ENCODE measurements around the gene GALNT18.

The GALNT18 gene

GRCh38 chr11:11657218-11657955, 35.6 kb upstream of the GALNT18 start:
- no peaks in the 10 kb centered on the region for H3K27me3 ChIP-seq (ENCODE audit: control insufficient read depth in 3 of 3, insufficient read depth in 3 of 3, low read depth in 1 of 3, low read length in 3 of 3)

GRCh38 chr11:11641581-11641980, 19.8 kb upstream of the GALNT18 start:
- H3K27me3 ChIP-seq (ENCODE audit: control insufficient read depth in 3 of 3, insufficient read depth in 3 of 3, low read depth in 1 of 3, low read length in 3 of 3), result peaks cover 0 to 2% (median 0%) of the 10 kb centered on the region in 3 experiments
- peaks cover 0 to 3% of the 10 kb centered on the region in 2 donors for H3K4me1 ChIP-seq (ENCODE audit: control insufficient read depth in 2 of 2, insufficient read depth in 1 of 2, low read depth in 1 of 2, low read length in 2 of 2)
- no peak overlapping the region for H3K14ac ChIP-seq (ENCODE audit: low read length)
- no peak overlapping the region for H2BK15ac ChIP-seq (ENCODE audit: low read length)
- no peak overlapping the region for H3K27ac ChIP-seq (replicated peaks; ENCODE audit: low read length)
- no peak overlapping the region for H3K4me3 ChIP-seq (ENCODE audit: low read length in 2 of 2)
- H3K4ac ChIP-seq (ENCODE audit: low read length), result no peak overlapping the region
- DNase-seq (ENCODE audit: low spot score), result no peak
- no peak overlapping the region for H3K9ac ChIP-seq (ENCODE audit: low read depth, low read length, poor library complexity)
- no CpG with 5 or more reads among the region's 1 CpG for WGBS, 2 donors (ENCODE audit: extremely low coverage in 2 of 2, insufficient read length in 2 of 2, insufficient replicate concordance in 1 of 2)
- H3K79me1 ChIP-seq (ENCODE audit: low read depth, low read length), result no peaks in the 10 kb centered on the region
- H3K4me2 ChIP-seq (ENCODE audit: insufficient read depth, low read length, poor library complexity, severe bottlenecking), result no peak overlapping the region
- H2AK5ac ChIP-seq (ENCODE audit: low read depth, low read length), result no peak overlapping the region
- no peaks in the 10 kb centered on the region for H3K9me3 ChIP-seq (replicated peaks in 1 of 2; ENCODE audit: control insufficient read depth in 2 of 2, insufficient read depth in 1 of 2, low read depth in 1 of 2, low read length in 2 of 2)
- H2BK120ac ChIP-seq (ENCODE audit: low read depth, low read length), result no peak overlapping the region
- H3K23ac ChIP-seq (ENCODE audit: low read depth, low read length, poor library complexity), result no peak overlapping the region
- H2BK5ac ChIP-seq (ENCODE audit: low read length), result no peak overlapping the region
- H4K91ac ChIP-seq (ENCODE audit: low read depth, low read length, poor library complexity), result no peak overlapping the region
- H3K36me3 ChIP-seq (replicated peaks in 1 of 2; ENCODE audit: control insufficient read depth in 2 of 2, insufficient read depth in 2 of 2, low read length in 2 of 2), result no peaks in the 10 kb centered on the region
- no peak overlapping the region for H4K8ac ChIP-seq (ENCODE audit: low read depth, low read length)
- H2AFZ ChIP-seq (ENCODE audit: low read length), result no peak overlapping the region
- no peak overlapping the region for H2BK12ac ChIP-seq (ENCODE audit: low read length)
- H3K18ac ChIP-seq (ENCODE audit: low read length), result no peak overlapping the region

More at GRCh38 chr11:11657218-11657955, 35.6 kb upstream of the GALNT18 start:
- Histone ChIP-seq H3K79me1 (ENCODE audit: low read depth, low read length) (no peaks in the 10 kb centered on the region), H3K36me3 (replicated peaks in 1 of 2; ENCODE audit: control insufficient read depth in 2 of 2, insufficient read depth in 2 of 2, low read length in 2 of 2) (no peaks in the 10 kb centered on the region), H3K18ac (ENCODE audit: low read length) (no peak overlapping the region), H2BK15ac (ENCODE audit: low read length) (no peak overlapping the region), H3K4ac (ENCODE audit: low read length) (no peak overlapping the region), H4K91ac (ENCODE audit: low read depth, low read length, poor library complexity) (no peak overlapping the region), H2AK5ac (ENCODE audit: low read depth, low read length) (no peak overlapping the region), H3K27ac (replicated peaks; ENCODE audit: low read length) (no peak overlapping the region), H2BK120ac (ENCODE audit: low read depth, low read length) (no peak overlapping the region), H2BK12ac (ENCODE audit: low read length) (no peak overlapping the region), H4K8ac (ENCODE audit: low read depth, low read length) (no peak overlapping the region), H3K9me3 (replicated peaks in 1 of 2; ENCODE audit: control insufficient read depth in 2 of 2, insufficient read depth in 1 of 2, low read depth in 1 of 2, low read length in 2 of 2) (no peaks in the 10 kb centered on the region), H3K4me3 (ENCODE audit: low read length in 2 of 2) (no peak overlapping the region), H2AFZ (ENCODE audit: low read length) (no peak overlapping the region), H3K9ac (ENCODE audit: low read depth, low read length, poor library complexity) (no peak overlapping the region), H2BK5ac (ENCODE audit: low read length) (no peak overlapping the region), H3K4me1 (ENCODE audit: control insufficient read depth in 2 of 2, insufficient read depth in 1 of 2, low read depth in 1 of 2, low read length in 2 of 2) (peaks cover 0 to 2% of the 10 kb centered on the region in 2 donors), H3K4me2 (ENCODE audit: insufficient read depth, low read length, poor library complexity, severe bottlenecking) (no peak overlapping the region), H3K14ac (ENCODE audit: low read length) (no peak overlapping the region), H3K23ac (ENCODE audit: low read depth, low read length, poor library complexity) (no peak overlapping the region)
- no peak for DNase-seq (ENCODE audit: low spot score)
- WGBS, 2 donors (ENCODE audit: extremely low coverage in 2 of 2, insufficient read length in 2 of 2, insufficient replicate concordance in 1 of 2), result no CpG with 5 or more reads among the region's 6 CpGs

DNA sequence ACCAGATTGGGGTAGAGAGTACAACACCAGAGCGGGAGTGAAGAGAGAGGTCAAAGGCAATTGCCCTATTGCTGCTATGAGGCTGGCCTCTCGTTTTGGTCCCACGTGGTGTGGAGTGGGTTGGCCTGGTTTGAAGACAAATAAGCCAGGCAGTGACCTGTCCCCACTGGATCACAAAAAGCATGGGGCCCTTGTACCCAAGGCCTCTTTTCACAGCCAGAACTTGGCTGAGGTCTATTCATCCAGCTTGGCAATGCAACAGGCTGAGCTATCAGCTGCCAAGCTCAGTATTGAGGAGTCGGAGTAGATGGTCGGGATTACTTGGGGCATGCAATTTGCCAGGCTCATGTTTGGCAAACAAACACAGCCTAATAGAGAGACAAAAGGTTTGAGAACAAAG, 19.2 kb upstream of the GALNT18 start:
- Histone ChIP-seq H3K27ac (replicated peaks; ENCODE audit: low read length) (no peak overlapping the region), H4K91ac (ENCODE audit: low read depth, low read length, poor library complexity) (no peak overlapping the region), H4K8ac (ENCODE audit: low read depth, low read length) (no peak overlapping the region), H3K4me1 (ENCODE audit: control insufficient read depth in 2 of 2, insufficient read depth in 1 of 2, low read depth in 1 of 2, low read length in 2 of 2) (peaks cover 0 to 4% of the 10 kb centered on the region in 2 donors), H2AK5ac (ENCODE audit: low read depth, low read length) (no peak overlapping the region), H3K9ac (ENCODE audit: low read depth, low read length, poor library complexity) (no peak overlapping the region), H2BK5ac (ENCODE audit: low read length) (no peak overlapping the region), H3K9me3 (replicated peaks in 1 of 2; ENCODE audit: control insufficient read depth in 2 of 2, insufficient read depth in 1 of 2, low read depth in 1 of 2, low read length in 2 of 2) (no peaks in the 10 kb centered on the region), H3K18ac (ENCODE audit: low read length) (peak overlapping the region; percentile 56), H2BK12ac (ENCODE audit: low read length) (no peak overlapping the region), H2AFZ (ENCODE audit: low read length) (no peak overlapping the region), H3K14ac (ENCODE audit: low read length) (no peak overlapping the region), H2BK15ac (ENCODE audit: low read length) (no peak overlapping the region), H3K23ac (ENCODE audit: low read depth, low read length, poor library complexity) (no peak overlapping the region), H2BK120ac (ENCODE audit: low read depth, low read length) (no peak overlapping the region), H3K79me1 (ENCODE audit: low read depth, low read length) (no peaks in the 10 kb centered on the region), H3K4me2 (ENCODE audit: insufficient read depth, low read length, poor library complexity, severe bottlenecking) (no peak overlapping the region), H3K4ac (ENCODE audit: low read length) (no peak overlapping the region), H3K27me3 (ENCODE audit: control insufficient read depth in 3 of 3, insufficient read depth in 3 of 3, low read depth in 1 of 3, low read length in 3 of 3) (peaks cover 0 to 2% (median 0%) of the 10 kb centered on the region in 3 experiments), H3K4me3 (ENCODE audit: low read length in 2 of 2) (no peak overlapping the region), H3K36me3 (replicated peaks in 1 of 2; ENCODE audit: control insufficient read depth in 2 of 2, insufficient read depth in 2 of 2, low read length in 2 of 2) (no peaks in the 10 kb centered on the region)
- no CpG with 5 or more reads among the region's 5 CpGs for WGBS, 2 donors (ENCODE audit: extremely low coverage in 2 of 2, insufficient read length in 2 of 2, insufficient replicate concordance in 1 of 2)
- no peak for DNase-seq (ENCODE audit: low spot score)

GRCh38 chr11:11640152-11640551, 18.3 kb upstream of the GALNT18 start:
- Histone ChIP-seq H3K9me3 (replicated peaks in 1 of 2; ENCODE audit: control insufficient read depth in 2 of 2, insufficient read depth in 1 of 2, low read depth in 1 of 2, low read length in 2 of 2) (no peaks in the 10 kb centered on the region), H3K27me3 (ENCODE audit: control insufficient read depth in 3 of 3, insufficient read depth in 3 of 3, low read depth in 1 of 3, low read length in 3 of 3) (peaks cover 0 to 2% (median 0%) of the 10 kb centered on the region in 3 experiments), H3K36me3 (replicated peaks in 1 of 2; ENCODE audit: control insufficient read depth in 2 of 2, insufficient read depth in 2 of 2, low read length in 2 of 2) (no peaks in the 10 kb centered on the region), H3K4me3 (ENCODE audit: low read length in 2 of 2) (no peak overlapping the region), H2AK5ac (ENCODE audit: low read depth, low read length) (no peak overlapping the region), H4K91ac (ENCODE audit: low read depth, low read length, poor library complexity) (no peak overlapping the region), H3K9ac (ENCODE audit: low read depth, low read length, poor library complexity) (no peak overlapping the region), H3K23ac (ENCODE audit: low read depth, low read length, poor library complexity) (no peak overlapping the region), H2AFZ (ENCODE audit: low read length) (no peak overlapping the region), H2BK12ac (ENCODE audit: low read length) (no peak overlapping the region), H3K18ac (ENCODE audit: low read length) (no peak overlapping the region), H3K27ac (replicated peaks; ENCODE audit: low read length) (no peak overlapping the region), H3K79me1 (ENCODE audit: low read depth, low read length) (no peaks in the 10 kb centered on the region), H2BK15ac (ENCODE audit: low read length) (no peak overlapping the region), H4K8ac (ENCODE audit: low read depth, low read length) (no peak overlapping the region), H3K14ac (ENCODE audit: low read length) (no peak overlapping the region), H3K4me1 (ENCODE audit: control insufficient read depth in 2 of 2, insufficient read depth in 1 of 2, low read depth in 1 of 2, low read length in 2 of 2) (peaks cover 0 to 6% of the 10 kb centered on the region in 2 donors), H2BK5ac (ENCODE audit: low read length) (no peak overlapping the region), H2BK120ac (ENCODE audit: low read depth, low read length) (no peak overlapping the region), H3K4ac (ENCODE audit: low read length) (no peak overlapping the region), H3K4me2 (ENCODE audit: insufficient read depth, low read length, poor library complexity, severe bottlenecking) (no peak overlapping the region)
- no CpG with 5 or more reads among the region's 1 CpG for WGBS, 2 donors (ENCODE audit: extremely low coverage in 2 of 2, insufficient read length in 2 of 2, insufficient replicate concordance in 1 of 2)
- no peak for DNase-seq (ENCODE audit: low spot score)

All from neuronal stem cell (in vitro differentiated cells).